PC-3 (cell line): Measurements from ENCODE around the gene SAMD4A.

Source experiments
- CTCF ChIP-seq: fragments of 300-600 bp; sonication (generic); conservative IDR thresholded peaks from 2 replicates; pipeline ENCODE4 v1.5.1; 2017; ENCODE audit warnings: antibody characterized with exemption, low read depth, mild to moderate bottlenecking, low read length
- EZH2 ChIP-seq: fragments of 300-600 bp; sonication (generic); IDR thresholded peaks from one replicate; pipeline ENCODE4 v1.6.1; 2017; ENCODE audit warnings: antibody characterized with exemption, mild to moderate bottlenecking, low read length; ENCODE audit not compliant: unreplicated experiment
- EZH2phosphoT487 ChIP-seq: fragments of 300-600 bp; sonication (generic); IDR thresholded peaks from 2 replicates; pipeline ENCODE4 v1.6.1; 2018; ENCODE audit warnings: mild to moderate bottlenecking, antibody characterized with exemption, low read length, borderline replicate concordance

- TF ChIP-seq EZH2phosphoT487 (no peak), CTCF (no peak), EZH2 (no peak)
These were observed 272.8 kb downstream of the SAMD4A start for GRCh38 chr14:54839701-54840119.
